HG02840 (cell line): ENCODE measurements around the gene TBC1D5.
"Not testable (repeated sequence)": the region's sequence is repeated elsewhere in the genome, so short reads cannot be mapped to it uniquely, and the experiment has no call there.

Source experiments
- ATAC-seq: cut with Tn5 transposase; IDR thresholded peaks from one replicate; pipeline ENCODE4 v1.9.1; 2021; ENCODE audit warnings: mild to moderate bottlenecking, moderate library complexity, moderate number of reproducible peaks; ENCODE audit not compliant: unreplicated experiment, low FRiP score

Gene TBC1D5

DNA sequence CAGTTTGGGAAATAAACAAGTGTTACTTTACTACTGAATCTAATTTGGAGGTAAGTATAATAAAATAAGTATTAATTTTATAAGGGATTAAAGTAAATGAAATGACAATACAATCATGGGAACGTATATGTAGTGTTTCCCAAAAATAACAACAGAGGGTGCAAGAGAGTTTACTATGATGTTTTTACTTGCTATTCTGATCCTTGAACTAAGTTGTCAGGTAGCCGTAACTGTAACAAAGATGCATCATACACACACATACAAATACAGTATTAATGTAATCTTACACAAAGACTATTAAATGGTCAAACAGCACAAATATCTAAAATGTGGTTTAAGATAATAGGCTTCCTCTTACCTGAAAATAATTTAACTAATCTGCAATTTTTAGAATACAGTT is 311.4 kb downstream of the TBC1D5 start:
- ATAC-seq: no peak

DNA sequence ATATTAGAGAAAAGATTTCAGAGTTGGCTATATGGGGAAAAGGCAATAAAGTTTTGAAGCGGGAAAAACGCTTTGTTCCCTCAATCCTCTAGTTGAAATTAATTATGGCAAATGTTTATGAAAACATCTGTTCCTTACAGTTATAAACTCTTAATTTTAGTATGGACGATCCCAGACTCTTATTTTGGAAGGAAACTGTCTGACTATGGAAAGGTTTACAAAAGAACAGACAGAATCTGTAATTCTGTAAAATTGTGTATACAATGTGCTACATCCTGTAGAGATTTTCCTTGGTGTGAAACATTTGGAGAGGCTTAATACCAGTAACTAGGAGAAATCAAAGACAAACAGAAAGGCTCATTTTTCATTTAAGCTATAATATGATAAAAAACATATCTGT is 311.8 kb downstream of the TBC1D5 start:
- no peak for ATAC-seq

DNA sequence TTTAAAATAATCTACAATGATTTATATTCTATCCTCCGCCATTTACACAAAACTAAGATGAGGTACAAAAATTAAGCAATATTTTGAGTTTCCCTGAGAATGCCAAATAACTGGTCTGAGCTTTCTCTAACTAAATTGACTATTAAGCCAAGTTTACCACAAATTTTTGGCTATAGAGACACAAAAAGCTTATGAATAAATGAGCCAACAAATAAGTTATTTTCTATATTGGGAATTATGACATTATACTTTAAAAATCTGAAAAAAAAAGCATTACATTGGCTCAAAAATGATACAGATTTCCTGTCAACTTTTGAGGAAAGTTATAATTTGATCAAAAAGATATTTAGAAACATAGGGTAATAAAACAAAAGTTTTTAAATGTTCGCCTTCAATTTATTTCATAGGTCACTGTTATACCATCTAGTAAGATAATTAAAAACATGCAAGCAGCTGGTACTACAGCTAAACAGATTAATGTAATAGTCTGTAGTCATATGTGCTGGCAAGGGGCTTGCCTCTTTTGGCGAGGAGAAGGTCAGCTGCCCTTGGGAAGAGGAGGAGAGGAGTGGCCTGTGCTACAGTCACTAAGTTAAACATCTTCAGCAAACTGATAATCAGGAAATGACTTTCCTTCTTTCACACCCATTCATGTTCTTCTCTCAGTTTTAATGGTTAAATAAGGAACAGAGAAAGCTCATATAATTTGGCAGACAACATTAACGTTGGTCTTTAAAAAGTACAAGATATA is 318.5 kb downstream of the TBC1D5 start:
- no peak for ATAC-seq

DNA sequence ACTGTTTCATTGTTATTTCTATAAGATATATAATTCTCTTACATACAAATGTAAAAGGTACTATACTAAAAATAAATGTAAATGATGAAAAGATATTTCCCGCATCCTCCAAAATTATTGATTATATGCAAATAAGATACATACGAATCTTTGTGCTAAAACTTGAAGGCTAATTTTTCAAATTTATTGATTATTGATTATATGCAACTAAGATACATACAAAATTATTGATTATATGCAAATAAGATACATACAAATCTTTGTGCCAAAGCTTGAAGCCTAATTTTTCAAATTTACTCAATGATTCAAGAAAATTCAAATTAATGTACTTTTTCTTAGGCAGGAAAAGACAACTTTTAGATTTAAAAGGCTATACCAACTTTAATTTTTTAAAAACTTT is 319.8 kb downstream of the TBC1D5 start:
- no peak for ATAC-seq

DNA sequence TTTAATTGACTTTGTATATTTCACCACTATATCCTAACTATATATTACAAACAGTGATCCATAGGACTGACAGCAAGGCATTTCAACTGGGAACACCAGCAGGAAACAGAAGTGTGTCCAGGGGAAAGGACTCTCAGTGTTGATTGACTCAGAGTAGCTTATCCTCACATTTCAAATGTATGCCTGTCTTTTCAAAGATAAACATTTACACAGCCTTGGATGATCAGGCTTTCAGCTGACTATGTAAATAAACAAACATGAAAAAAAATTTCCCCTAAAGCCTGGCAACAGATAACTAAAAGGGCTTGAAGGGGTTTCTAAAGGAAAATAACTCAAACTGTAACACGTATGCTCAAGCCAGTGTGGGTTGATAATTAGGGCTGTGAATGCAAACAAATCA is 321.8 kb downstream of the TBC1D5 start:
- ATAC-seq: no peak

DNA sequence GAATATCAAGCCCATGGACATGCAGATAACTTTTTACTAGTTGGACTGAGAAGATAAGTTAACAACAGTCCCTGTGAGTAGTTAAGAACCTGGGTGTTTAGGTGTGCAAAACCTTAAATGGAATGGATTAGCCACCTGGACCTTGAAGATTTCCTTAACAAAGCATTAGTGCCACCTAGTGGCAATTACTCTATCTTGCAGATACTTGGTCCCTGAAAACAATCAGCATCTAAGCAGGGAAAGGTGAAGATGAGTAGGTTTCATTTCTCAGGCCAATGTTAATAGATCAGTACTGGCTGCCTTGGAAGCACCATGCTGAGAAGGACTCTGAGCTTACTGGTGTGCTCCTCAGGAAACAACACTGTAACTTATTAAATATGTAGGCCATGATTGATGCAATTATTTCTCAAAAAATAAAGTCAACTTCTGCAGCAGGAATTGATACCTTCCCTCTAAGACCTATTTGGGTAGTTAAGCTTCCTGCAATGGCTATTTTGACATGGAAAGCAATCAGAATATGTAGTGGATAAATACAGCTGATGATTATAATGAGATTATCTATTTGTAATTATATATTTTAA is 329.4 kb downstream of the TBC1D5 start:
- ATAC-seq: peak; percentile 78

DNA sequence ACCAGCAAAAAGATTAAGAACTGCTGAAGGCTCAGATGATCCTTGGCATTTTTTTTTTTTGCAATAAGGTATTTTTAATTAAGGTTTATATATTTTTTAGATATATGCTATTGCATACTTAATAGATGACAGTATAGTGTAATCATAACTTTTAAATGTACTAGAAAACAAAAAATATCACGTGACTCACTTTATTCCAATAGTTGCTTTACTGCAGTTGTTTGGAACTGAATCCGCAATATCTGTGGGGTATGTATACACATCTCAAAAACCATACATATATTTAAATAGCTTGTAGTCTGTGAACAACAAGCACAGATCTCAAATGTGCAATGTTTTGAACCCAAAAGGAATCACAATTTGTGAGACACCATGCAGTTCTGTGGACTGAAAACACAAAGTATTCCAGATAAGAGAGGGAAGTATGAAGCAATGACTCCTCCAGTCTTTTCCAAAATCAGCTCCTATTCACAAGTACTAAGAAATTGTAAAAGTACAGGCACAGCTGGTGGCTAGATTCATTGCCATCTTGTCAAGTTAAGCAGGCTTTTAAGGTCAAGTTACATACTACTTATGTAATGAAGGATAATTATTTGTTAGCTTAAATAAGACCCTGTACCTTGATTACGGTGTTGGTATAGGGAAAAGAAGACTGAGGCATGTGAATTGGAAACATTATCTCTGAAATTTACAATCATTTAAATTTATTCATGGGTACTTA is 331.1 kb downstream of the TBC1D5 start:
- no peak for ATAC-seq

DNA sequence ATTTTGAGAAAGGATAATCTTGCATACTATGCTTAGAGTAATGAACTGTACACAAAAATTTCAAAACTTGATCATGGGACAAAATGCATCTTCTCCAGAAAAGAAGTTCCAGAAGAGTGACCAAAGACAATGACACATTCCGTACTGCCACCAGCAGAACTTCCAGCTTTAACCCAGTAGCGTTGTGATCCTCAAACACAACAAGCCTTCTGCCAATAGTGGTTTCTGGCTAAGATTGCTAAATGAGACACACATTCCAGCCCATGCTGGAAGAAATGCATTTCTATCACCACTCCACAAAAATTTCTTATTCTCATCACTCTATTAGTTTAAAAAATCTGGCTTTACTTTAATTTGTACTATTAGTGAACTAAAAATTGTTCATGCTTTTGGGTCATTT is 334.9 kb downstream of the TBC1D5 start:
- no peak for ATAC-seq

DNA sequence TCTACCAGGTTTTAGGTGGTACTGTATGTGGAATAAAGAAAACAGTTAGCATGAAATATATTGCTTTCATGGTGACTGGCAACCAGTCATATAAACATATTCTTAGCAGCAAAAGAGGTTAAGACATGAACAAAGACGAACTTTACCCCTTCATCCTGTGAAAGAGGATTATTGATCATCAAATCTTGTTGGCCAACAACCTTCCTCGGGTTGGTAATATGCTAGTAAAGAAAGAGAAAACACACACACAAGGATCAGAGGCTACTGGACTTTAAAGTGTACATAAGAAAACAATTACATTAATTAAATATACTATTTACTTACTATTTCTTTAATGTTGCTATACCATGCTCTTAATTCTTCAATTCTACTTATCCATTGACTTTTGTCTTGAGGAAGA is 337.9 kb downstream of the TBC1D5 start:
- ATAC-seq: no peak

DNA sequence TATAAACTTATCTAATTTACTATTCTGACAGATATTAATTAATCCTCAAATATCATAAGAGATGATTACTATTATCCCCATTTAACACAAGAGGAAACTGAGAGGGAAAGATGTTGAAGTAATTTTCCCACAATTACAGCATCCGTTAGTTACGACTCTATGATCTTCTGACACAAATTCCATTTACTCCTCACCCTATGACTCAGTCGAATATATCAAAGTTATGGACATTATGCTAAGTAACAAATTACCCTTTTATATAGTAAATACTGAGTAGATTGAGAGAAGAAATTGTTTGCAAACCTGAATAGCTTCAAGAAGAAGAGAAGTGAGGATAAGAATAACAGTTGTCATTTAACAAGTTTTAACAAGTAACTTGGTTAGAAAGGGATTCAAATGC is 340.0 kb downstream of the TBC1D5 start:
- no peak for ATAC-seq

DNA sequence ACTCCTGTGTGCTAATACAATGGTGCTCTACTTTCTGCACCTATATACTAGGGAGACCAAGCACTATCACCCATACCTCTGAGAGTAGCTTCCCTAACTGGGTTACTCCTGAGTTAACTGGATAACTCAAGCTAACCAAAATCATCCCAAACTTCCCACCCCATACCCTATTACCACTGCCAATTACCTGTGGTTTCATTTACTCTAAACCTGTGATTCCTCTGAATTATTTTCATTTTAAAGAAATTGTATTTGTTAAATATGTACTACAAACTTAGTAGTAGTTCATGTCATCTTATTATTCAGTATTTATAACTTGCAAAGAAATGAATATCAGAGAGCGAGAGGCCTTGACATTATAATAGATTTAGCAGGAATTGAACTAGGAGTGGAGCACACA is 340.5 kb downstream of the TBC1D5 start:
- no peak for ATAC-seq

DNA sequence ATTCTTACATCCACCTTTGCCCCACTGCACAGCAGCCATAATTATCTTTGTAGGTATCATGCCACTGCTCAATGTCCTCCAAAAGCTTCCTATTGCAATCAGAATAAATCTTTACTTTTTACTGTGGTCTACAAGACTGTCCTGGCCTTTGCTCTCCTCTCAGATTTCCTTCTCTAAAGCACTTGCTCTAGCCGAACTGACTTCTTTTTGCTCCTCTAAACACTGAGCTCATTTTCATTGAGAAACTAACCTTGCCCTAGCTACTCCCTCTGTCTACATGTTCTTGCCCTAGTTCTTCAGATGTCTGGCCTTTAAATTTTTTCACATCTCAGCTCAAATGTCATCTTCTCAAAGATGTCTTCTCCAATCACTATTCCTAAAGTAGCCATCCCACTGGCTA is 342.8 kb downstream of the TBC1D5 start:
- ATAC-seq: peak; percentile 37

DNA sequence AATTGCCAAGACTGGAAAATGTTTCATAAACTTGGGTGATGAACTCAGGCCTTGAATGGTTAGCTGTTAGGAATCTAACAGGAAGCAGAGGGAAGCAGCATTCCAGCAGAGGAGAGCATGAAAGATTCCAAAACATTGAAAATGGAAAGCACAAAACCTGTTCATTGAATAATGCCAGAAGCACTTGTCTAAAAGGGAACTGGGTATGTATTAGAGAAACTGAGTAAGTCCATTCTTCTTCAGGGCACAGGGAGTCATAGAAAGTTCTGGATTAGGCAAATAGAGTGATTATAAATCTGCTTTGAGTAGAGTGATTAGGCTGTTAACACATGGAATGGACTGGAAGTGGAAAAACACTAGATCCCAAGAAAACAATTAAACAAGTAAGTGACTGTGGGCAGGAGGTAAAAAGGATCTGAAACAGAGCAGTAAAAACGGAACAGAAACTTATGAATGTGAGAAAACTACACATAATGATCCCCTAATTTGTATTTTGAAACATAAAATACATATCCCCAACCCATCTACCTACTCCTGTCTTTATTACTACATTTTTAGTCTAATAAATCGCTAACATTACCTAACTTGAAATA is 343.4 kb downstream of the TBC1D5 start:
- peak; percentile 89 for ATAC-seq

DNA sequence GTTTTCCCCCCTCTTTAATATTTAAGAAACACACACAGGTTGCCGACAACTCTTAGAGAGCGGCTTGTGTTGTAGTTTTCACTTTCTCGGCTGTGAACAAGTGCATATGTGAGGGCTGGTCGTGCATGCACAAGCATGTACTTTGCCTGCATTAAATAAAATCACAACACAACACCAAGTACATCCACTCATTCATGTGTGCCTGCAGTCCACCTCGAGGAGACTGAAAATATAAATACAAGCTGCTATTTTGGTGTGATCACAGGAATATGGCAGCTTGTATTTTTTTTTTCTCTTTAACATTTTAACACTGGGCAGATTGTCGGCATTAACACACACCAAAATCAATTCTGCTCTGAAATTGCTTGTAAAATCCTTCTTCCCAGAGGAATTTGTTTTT is 346.4 kb downstream of the TBC1D5 start:
- no peak for ATAC-seq

DNA sequence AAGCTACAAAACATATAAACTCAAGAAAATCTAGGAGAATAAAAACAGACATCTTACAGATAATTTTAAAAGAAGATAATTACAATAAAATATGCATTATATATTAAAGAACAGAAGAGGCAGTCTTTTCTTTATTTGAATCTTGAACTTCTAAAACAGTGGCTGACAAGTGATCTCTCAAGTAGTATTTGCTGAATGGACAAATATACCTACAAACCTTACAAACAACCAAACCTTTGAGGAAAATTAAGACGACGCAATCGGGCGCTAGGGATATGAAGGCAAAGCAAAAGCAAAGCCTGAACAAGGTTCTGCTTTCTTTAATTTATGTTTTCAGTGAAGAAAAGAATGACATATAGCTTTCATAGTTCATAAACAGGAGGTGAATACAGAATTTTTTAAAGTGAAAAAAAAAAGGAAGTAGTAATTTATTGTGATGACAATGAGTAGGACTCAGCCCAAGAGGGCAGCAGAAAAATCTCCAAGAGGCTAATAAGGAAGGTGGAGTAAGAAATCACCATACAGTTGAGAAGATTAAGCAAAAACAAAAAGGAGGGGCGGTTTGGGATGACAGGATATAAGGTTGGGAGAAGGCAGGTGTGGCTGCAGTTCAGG is 347.8 kb downstream of the TBC1D5 start:
- ATAC-seq: no peak

DNA sequence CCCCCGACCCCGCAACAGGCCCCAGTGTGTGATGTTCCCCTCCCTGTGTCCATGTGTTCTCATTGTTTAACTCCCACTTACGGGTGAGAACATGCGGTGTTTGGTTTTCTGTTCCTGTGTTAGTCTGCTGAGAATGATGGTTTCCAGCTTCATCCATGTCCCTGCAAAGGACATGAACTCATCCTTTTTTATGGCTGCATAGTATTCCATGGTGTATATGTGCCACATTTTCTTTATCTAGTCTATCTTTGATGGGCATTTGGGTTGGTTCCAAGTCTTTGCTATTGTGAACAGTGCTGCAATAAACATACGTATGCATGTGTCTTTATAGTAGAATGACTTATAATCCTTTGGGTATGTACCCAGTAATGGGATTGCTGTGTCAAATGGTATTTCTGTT is 349.9 kb downstream of the TBC1D5 start:
- not testable (repeated sequence) for ATAC-seq

DNA sequence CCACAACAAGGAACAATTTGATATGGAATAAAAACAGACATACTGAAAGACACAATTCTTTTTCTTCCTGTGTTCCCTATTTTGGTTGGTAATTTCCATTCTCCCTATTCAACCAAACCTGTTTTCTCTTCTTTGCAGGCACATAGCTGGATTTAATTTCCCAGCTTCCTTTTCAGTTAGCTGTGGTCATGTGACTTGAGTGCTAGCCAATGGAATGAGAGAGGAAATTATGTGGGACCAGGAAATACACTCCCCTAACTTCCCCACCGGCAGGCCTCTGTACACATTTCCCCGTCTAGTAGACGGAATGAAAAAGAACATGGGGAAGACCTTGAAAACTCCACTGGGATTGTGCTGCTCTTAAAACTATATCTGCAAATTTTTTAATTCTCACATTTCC is 351.6 kb downstream of the TBC1D5 start:
- no peak for ATAC-seq

DNA sequence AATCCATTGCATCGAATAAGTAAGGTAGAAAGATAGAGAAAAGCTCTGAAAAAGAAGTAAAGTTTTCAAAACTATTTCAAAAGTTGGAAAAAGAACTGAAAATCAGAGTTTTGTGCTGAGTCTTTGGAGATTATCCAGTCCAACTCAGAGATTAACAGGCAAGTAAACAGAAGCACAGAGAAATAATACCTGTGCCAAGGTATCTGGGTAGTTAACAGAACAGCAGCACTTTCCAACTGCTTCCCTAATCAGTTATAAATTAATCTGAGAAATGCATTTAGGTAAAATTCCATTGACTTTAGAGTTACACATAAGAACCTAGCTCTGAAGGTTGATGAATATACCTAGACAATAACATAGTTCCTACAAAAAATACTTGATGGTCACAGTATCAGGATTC is 355.3 kb downstream of the TBC1D5 start:
- no peak for ATAC-seq

DNA sequence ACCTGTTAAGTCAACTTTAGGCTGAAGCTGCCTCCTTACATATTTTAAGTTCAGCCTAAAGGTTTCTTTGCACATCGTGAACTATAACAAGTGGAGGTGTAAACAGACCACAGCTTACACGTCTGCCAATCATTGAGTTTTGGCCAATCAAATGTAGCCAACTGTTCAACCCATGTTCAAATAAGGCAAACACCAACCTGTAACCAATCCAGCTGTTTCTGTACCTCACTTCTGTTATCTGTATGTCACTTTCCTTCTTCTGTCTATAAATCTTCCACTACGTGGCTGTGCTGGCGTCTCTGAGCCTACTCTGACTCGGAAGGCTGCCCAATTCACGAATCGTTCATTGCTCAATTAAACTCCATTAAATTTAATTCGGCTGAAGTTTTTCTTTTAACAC is 356.0 kb downstream of the TBC1D5 start:
- no peak for ATAC-seq

DNA sequence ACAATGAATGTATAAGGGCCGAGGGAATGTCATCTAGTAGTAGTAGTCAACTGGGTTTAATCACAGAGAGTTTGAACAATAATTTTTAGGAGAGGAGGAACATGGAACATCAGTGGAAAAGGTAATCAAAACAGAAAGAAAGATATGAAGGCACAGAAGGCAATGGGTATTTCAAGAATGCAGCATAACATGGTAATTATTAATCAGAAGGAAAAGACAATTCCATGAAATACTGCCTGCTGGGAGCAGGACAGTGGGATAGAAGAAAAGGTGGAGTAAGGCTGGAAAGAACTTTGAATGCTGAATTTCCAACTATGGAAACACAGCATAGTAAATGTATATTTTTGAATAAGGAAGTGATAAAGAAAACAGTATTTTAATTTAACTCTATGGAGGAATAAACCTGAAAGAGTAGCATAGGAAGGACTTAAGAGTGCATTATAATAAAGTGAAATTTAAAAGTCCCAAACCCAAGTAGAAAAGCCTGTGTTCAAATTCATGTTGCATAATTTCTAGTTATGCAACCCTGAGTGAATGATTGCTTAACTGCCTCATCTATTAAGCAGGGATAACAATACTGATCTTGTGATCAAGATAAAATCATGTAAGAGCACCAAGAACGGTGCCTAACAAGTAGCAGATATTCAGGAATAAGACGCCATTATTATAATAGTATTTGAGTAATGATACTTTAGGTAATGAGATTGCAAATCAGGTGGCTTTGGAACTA is 357.7 kb downstream of the TBC1D5 start:
- no peak for ATAC-seq
